Inflammatory macrophage treated with lipopolysaccharide for 1 hour (primary cell): ENCODE results near the gene KCNK10.

Experiments used
- DNase-seq, 2 donors: peaks; one replicate each; pipeline ENCODE4 v3.0.0-alpha.2; 2020 to 2022

The KCNK10 gene

DNA sequence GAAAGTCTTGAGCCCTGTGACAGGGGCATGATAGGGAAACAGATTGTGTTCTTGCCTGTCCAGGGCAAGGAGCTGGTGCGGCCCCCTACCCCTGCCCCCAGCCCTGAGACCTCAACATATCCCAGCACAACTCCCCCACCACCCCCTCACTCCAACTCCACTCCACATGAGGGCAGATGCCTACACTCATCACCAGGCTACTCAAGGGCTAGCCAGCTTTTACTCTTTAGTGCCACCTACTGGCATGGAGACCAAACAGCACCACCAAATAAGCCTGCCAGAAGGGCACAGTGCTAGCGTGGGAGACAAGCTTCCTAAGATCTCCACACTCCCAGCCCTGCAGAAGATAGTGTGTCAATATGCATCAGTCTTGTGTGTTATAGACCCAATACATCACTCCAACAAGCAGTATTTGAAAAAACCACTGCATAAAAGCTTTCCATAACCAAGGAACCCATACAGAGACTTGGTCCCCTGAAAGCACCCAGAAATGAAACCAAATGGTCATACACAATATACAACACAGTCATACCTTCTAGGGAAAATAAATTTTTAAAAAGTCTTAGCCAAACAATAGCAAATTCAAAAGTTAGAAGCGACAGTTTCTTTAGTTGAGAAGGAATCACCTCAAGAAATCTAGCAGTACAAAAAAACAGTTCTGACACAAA, 154.4 kb downstream of the KCNK10 start:
- DNase-seq = peak; percentile 53 to 85

DNA sequence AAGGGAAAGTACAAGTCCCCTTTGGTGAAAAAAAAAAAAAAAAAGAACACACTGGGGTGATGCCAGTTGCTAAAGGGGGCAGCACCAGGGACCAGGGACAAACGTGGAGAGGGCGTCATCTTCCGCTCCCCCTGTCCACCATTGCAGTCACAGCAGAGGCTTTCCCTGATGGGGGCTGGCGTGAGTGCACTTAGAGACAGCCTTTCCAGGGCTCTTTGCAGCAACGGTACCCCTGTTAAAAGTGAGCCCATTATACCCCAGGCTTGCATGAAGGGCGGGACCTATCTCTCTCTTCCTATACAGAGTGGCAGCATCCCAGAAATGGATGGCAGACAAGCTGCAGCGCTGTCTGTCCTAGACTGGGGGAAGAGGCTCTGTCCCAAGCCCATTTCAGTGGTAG, 155.0 kb downstream of the KCNK10 start:
- DNase-seq = no peak

DNA sequence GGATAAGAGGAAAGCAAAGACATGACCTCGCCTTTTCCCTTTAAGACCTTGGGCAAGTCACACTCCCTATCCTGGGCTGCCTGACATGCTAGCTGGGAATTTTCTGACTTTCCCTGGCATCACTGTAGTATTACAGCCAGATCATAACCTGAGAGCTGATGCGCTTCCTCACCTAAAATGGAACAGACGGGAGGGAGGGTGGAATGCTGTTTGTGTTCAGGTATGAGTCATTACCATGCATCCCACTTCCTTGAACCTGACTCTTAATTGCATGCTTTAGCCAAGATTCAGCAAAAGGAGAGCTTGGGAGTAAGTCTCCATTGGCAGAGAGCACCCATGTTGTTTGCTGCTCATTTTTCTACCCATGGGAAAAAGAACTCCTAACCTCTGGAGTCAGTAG, 156.5 kb downstream of the KCNK10 start:
- DNase-seq = no peak

DNA sequence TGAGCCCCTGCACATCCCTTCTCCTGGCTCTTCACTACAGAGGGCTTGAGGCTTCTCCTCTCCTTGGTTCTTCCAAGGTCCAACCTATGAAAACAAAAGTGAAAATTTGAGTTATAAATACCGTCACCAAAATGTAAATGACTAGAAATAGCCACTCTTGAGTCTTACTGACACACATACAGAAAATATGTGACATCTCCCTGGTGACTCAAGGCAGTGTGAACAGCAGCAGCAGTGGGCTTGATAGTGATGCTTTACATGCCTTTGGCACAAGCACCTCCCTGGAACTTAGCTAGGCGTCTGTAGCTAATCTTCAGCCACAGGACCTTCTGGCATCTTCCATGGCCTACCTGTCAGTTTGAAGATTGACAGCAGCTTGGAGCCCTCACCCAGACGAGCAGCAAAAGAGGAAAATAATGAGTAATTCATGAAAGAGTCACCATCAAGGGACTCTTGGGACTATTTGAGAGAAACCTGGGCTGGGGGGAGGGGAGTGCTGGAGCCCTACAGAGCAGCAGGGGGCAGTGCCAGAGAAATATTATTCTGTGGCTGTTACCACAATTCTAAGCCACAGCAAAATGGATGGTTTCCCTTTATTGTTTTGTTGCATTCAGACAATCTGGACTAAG, 158.0 kb downstream of the KCNK10 start:
- DNase-seq = no peak

DNA sequence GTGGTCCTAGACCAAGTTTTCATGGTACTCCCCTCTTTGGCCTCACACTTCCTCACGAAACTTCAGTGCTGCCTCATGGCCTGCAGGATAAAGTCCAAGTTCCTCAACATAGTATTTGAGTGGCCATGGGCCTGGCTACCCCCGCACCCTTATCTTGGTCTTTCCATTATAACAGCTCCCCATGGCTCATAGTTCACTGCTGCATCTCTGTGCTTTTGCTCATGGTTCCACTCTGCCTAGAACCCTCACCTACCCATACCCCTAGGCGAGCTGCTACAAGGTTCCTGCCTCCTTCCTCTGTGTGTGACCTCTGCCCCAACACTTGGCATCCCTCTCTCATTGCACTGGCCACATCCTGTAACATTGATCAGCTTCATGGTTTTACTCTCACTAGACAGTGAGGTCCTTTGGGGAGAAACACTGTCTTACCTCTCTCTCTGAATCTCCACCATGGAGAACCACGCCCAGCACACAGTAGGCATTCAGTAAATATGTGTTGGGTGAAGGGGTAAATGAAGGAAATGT, 159.3 kb downstream of the KCNK10 start:
- DNase-seq = no peak

GRCh38 chr14:88156127-88156526, 166.9 kb downstream of the KCNK10 start:
- no peak for DNase-seq

DNA sequence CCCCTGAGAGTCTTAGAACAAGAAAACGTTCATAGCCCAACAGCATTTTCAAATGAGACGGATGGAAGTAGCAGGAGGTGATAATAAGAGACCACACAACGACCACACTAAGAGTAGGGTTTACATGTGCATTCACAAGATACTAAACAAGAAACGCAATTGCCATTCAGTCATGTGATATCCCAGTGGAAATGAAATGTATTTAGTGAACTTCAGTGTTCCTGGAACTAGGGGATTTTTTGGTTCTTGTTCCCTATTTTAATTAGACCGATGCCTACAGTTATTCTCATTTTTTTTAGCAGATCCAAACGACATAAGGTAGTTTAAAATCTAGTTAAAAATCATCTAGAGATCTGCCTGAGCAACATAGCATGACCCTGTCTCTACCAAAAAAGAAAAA, 168.1 kb downstream of the KCNK10 start:
- DNase-seq = peak; percentile 47 to 61

- no peak for DNase-seq
These were observed 168.7 kb downstream of the KCNK10 start for GRCh38 chr14:88154321-88154720.

GRCh38 chr14:88146881-88147649, 176.0 kb downstream of the KCNK10 start:
- no peak for DNase-seq

DNA sequence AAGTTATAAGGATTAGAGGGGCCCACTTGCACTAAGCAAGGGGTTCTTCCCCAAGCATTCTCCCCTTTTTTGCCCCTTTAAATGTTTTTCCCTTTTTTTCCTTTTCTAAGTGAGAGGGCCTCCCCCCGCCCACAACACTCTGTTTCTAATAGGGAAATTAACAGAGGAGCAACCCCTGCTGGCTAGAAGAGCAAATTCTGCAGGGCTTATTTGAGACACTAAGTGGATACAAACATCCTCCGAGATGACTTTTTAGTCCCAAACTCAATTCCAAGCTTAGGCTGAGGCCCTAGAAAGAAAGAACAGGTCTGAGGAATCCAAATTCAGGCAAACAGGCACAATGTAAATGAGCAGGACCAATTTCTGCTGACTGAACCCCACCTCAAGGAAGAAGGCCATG, 179.3 kb downstream of the KCNK10 start:
- peak; percentile 50 to 53 for DNase-seq

DNA sequence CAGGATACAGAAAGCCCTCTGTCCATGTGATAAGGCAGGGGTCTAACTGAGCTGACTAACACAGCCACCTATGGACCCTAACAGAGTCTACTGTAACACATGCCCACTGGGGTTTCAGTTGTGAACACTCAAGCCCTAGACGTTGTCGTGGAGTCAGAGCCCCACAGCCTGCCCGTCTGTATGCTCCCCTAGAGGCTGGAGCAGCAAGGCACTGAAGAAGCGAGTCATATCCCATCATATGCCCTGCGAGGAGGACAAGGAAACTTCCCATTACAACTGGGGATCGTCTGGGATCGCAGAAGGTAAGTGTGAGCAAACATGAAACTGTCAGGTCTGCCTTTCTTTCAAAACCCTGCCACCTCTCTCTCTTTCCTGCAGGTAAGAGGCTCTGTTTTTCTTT, 180.1 kb downstream of the KCNK10 start:
- peak in 1 of 2 donors; percentile 7 for DNase-seq

DNA sequence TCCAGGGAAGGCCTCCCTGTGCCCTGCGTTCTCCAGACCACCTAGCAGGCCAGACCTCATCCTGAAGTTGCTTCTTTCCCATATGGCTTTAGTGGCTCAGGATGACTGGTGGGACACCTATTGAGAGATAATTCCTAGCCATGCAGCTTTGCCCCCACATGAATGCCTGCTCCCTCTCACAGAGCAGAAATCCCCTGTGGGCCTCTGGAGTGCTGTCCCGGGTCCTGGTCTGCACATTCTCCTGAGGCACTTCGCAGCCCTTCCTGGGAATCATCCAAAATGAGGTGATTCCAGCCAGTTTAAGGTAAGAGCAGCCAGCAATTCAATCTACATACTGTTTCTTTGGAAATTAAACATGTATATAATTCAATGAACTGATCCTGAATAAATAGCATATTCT, 182.2 kb downstream of the KCNK10 start:
- DNase-seq = no peak

- DNase-seq = no peak
These were observed 185.7 kb downstream of the KCNK10 start for GRCh38 chr14:88137327-88137726.
